Naive thymus-derived CD8-positive, alpha-beta T cell (primary cell): Measurements from ENCODE around the gene CACNA1G. TPM values are rescaled to one million over a fixed set of nuclear protein-coding genes. Genes with fewer than 3 reads are reported as not detected.

Source experiments
- ATAC-seq, 2 donors: fragments of 150-1000 bp; cut with Tn5 transposase in 1 of 2; sonication (Bioruptor Pico), chemical (Tn5 transposase) in 1 of 2; 1 replicate in 1 of 2; 2 replicates in 1 of 2; pipeline ENCODE4 v1.10.0; 2021; ENCODE audit warnings: mild to moderate bottlenecking in 2 of 2, moderate library complexity in 2 of 2
- POLR2A ChIA-PET: fragments of 350-600 bp; sonication (Branson Sonifier 250); formaldehyde crosslinking; loops from one replicate; lab custom pipeline; 2021; ENCODE audit warnings: antibody characterized with exemption; lab: Charles Lee
- DNase-seq, 10 donors: peaks; one replicate each; pipeline versions ENCODE4 v3.0.0 to v3.0.0-alpha.2; 2020 to 2022
- H3K27ac Mint-ChIP-seq, 10 donors: one replicate each; pipeline ENCODE4 v1.8.0; 2020 to 2022; ENCODE audit warnings: mild to moderate bottlenecking in 10 of 10, mixed read lengths in 10 of 10, moderate library complexity in 4 of 10, inconsistent platforms in 1 of 10
- H3K27me3 Mint-ChIP-seq, 5 donors: one replicate each; pipeline ENCODE4 v1.8.0; 2021 to 2022; ENCODE audit warnings: mixed read lengths in 5 of 5
- H3K36me3 Mint-ChIP-seq, 3 donors: one replicate each; pipeline ENCODE4 v1.8.0; 2020 to 2022; ENCODE audit warnings: mixed read lengths in 3 of 3, mild to moderate bottlenecking in 2 of 3, inconsistent platforms in 1 of 3
- H3K4me1 Mint-ChIP-seq, 4 donors: one replicate each; pipeline ENCODE4 v1.8.0; 2021 to 2022; ENCODE audit warnings: mixed read lengths in 4 of 4
- H3K4me3 Mint-ChIP-seq, 10 donors: one replicate each; pipeline ENCODE4 v1.8.0; 2020 to 2022; ENCODE audit warnings: mild to moderate bottlenecking in 10 of 10, mixed read lengths in 10 of 10, moderate library complexity in 6 of 10, inconsistent platforms in 1 of 10
- H3K9me3 Mint-ChIP-seq, 9 donors: one replicate each; pipeline ENCODE4 v1.8.0; 2020 to 2022; ENCODE audit warnings: mixed read lengths in 9 of 9, mild to moderate bottlenecking in 3 of 9, inconsistent platforms in 1 of 9, moderate library complexity in 1 of 9
- polyA plus RNA-seq, 3 donors: library from polyadenylated mRNA; unstranded; fragments of 300-500 nt; fragmentation: Illumina TruSeq; gene quantifications; one replicate each; pipeline ENCODE4 v1.2.3, GENCODE V29; 2021
- total RNA-seq, 8 experiments: library from RNA in 2 of 8; stranded (reverse) in 2 of 8; gene quantifications; one replicate each; pipeline ENCODE4 v1.2.3 and lab custom pipeline; 2021 to 2026

The CACNA1G gene
- total and polyA plus RNA-seq, 5 experiments from 2014 or later: 0.05 TPM; not detected in 4

DNA sequence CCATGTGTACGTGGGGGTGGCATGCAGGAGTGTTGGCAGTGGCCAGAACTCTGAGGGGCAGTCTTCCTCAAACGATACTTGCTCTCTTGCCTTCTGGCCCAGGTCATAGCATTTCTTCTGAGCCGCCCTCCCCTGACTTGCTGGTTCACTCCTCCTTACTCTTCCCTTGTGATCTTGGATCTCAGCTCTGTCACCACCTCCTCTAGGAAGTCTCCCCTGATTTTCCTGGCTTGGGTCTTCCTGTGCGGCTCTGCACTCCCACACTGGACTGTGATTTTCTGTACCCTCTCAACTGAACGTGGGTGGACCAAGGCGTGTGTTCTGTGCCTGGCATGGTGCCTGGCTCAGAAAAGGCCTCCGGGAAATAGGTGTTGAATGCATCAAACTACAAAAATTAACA, 25.1 kb upstream of the CACNA1G start:
- Mint-ChIP-seq H3K36me3 (no peaks in the 10 kb centered on the region), H3K4me3 (peak overlapping the region in 1 of 10 donors; percentile 34), H3K4me1 (peaks cover 11 to 29% (median 22%) of the 10 kb centered on the region in 4 donors), H3K27ac (peak overlapping the region in 1 of 10 donors; percentile 17), H3K27me3 (peaks cover 26 to 48% (median 37%) of the 10 kb centered on the region in 5 donors), H3K9me3 (no peaks in the 10 kb centered on the region)
- POLR2A ChIA-PET: no interaction called here
- DNase-seq (no peak), ATAC-seq (no peak)

DNA sequence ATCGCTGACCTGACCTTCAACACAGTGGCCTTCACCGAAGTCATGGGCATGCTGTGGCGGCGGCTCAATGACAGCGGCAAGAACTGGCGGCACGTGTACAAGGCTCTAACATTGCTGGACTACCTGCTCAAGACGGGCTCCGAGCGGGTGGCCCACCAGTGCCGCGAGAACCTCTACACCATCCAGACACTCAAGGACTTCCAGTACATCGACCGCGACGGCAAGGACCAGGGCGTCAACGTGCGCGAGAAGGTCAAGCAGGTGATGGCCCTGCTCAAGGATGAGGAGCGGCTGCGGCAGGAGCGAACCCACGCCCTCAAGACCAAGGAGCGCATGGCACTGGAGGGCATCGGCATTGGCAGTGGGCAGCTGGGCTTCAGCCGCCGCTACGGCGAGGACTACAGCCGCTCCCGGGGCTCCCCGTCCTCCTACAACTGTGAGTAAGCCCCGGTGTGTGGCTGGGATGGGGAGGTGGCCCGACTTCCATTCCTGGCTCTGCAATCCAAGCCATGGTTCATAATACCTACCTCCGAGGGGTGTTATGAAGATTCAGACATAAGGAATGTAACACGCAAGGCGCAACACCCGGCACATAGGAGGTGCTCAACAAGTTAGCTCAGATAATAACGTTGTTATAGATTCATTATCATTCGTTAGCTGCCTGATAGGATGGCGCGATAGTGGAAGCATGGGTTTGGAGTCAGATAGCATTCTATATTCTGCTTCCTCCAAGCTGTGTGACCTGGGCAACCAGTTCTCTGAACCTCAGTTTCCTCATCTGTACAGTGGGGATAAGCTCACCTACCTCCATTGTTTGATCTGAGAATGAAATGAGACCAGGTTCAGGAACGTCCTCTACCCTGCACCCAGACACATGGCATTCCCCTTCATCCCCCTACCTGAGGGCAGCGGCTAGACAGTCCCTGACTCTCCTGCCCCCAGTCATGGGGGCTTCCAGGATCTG, 23.6 kb upstream of the CACNA1G start:
- no peaks in the 10 kb centered on the region for H3K36me3 Mint-ChIP-seq
- ATAC-seq (no peak), DNase-seq (no peak)
- peaks cover 10 to 31% (median 27%) of the 10 kb centered on the region in 4 donors for H3K4me1 Mint-ChIP-seq
- POLR2A ChIA-PET: no interaction called here
- H3K9me3 Mint-ChIP-seq: no peaks in the 10 kb centered on the region
- peaks cover 14 to 33% (median 23%) of the 10 kb centered on the region in 5 donors for H3K27me3 Mint-ChIP-seq
- H3K27ac Mint-ChIP-seq: no peak overlapping the region
- peak overlapping the region in 1 of 10 donors; percentile 60 for H3K4me3 Mint-ChIP-seq

DNA sequence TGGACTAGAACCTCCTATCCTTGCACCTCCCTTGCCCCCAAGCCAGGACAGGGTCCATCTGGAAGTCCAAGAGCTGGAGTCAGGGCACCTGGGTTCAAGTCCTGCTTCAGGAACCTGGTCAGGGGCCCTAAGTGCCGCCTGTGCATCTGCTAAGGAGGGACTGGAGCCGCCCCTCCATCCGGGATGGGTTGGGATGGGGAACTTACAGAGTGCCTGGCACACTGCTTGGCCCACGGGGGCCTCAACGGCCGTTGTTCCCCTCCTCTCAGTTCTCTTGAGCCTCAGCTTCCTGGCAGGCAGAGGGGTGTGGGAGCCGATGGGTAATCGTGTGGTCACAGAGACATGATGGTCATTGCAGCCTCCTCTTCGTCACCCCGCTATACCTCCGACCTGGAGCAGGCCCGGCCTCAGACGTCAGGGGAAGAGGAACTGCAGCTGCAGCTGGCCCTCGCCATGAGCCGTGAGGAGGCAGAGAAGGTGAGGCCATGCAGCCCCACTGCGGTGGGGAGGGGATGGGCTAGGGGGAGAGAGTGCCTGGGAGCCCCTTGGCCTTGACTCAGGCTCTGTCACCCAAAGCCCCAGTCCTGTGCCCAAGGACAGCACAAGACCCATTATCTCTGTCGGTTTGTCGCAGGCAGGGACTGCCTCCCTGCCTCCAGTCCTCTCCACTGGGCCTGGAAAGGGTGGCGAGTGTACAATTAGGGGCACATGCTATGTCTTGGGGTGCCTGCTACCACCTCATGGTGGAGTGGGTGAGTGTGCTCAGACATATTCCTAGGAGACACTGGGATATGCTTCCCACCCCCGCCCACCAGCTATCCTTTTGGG, 22.6 kb upstream of the CACNA1G start:
- ATAC-seq (no peak), DNase-seq (no peak)
- H3K4me3 Mint-ChIP-seq: no peak overlapping the region
- POLR2A ChIA-PET: no interaction called here
- H3K36me3 Mint-ChIP-seq: no peaks in the 10 kb centered on the region
- peaks cover 11 to 23% (median 17%) of the 10 kb centered on the region in 5 donors for H3K27me3 Mint-ChIP-seq
- H3K9me3 Mint-ChIP-seq: no peaks in the 10 kb centered on the region
- no peak overlapping the region for H3K27ac Mint-ChIP-seq
- H3K4me1 Mint-ChIP-seq: peaks cover 13 to 34% (median 28%) of the 10 kb centered on the region in 4 donors

DNA sequence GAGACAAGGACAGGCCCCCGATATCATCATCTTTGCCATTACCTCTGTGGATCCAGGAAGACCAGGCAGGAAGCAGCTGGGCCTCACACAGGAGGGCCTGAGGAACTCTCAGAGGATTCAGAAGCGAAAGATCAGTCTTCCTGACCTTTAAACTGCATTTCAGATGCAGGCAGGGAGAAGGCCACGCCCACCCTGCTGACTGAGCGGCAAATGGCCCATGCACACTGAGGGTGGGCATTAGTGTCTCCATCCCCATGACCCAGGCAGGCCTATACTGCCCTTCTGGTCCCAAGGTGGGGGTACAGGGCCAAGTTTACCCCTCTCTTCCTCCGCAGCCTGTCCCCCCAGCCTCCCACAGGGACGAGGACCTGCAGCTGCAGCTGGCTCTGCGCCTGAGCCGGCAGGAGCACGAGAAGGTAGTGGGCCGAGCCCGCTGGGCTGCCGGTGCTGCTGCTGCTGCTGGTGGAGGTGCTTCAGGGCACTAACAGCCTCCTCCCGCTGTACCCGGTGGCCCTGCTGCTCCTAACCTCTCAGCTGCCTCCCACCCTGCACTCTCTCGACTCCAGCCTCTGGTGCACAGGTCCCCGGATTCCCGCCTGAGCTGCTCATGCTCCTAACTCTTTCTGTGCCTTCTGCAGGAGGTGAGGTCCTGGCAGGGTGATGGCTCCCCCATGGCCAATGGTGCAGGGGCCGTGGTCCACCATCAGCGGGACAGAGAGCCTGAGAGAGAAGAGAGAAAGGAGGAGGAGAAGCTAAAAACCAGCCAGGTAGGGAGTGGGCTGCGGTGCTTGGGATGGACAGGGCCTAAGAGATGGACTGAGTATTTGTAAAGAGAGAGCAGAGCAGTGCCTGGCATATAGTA, 21.7 kb upstream of the CACNA1G start:
- no peak for ATAC-seq
- H3K9me3 Mint-ChIP-seq: no peaks in the 10 kb centered on the region
- peaks cover 3 to 14% (median 9%) of the 10 kb centered on the region in 5 donors for H3K27me3 Mint-ChIP-seq
- H3K4me1 Mint-ChIP-seq: peaks cover 5 to 25% (median 20%) of the 10 kb centered on the region in 4 donors
- no peaks in the 10 kb centered on the region for H3K36me3 Mint-ChIP-seq
- no peak for DNase-seq
- POLR2A ChIA-PET: no interaction called here
- peak overlapping the region in 1 of 10 donors; percentile 14 for H3K4me3 Mint-ChIP-seq
- peak overlapping the region in 1 of 10 donors; percentile 83 for H3K27ac Mint-ChIP-seq

DNA sequence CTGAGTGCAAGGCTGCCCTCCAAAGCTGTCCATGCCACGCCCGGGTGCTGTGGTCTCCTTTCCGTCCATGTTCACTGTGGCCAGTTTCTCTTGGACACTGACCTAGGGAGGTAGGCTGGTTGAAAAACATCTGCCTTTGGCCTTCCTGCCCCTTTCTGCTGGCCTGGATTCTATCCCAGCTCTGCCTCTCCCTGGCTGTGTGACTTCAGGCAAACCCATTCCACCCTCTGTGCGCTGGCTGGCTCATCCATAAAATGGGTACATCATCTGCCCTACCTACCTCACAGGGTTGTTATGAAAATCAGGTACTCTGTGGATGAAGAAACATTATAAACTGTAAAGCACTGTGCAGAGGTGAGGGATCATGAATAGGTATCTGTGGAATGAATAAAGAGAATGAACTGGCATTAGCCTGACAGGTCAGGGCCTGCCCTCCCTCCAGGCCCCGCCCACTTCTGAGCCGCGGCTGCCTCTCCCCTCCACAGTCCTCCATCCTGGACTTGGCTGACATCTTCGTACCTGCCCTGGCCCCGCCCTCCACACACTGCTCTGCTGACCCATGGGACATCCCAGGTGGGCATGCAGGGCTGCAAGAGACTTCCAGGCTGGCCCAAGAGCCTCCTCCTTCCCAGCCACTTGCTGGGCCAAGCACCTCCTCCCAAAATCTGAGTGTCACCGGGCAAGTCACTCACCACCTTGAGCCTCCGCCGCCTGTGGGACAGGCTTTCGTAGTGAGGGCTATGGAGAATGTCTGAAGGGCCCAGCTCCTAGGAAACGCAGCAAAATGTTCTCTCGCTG, 20.6 kb upstream of the CACNA1G start:
- H3K27me3 Mint-ChIP-seq: peaks cover 0 to 13% (median 12%) of the 10 kb centered on the region in 5 donors
- H3K4me3 Mint-ChIP-seq: no peak overlapping the region
- POLR2A ChIA-PET: interaction anchor here (0.5 kb wide), 1 partner anchor 205 kb away, joined by 3 read pairs; no protein-coding TSS in a partner anchor
- no peaks in the 10 kb centered on the region for H3K9me3 Mint-ChIP-seq
- H3K36me3 Mint-ChIP-seq: no peaks in the 10 kb centered on the region
- peaks cover 7 to 19% (median 18%) of the 10 kb centered on the region in 4 donors for H3K4me1 Mint-ChIP-seq
- ATAC-seq (no peak), DNase-seq (no peak)
- peak overlapping the region in 3 of 10 donors; percentile 2 to 83 (median 48) for H3K27ac Mint-ChIP-seq

DNA sequence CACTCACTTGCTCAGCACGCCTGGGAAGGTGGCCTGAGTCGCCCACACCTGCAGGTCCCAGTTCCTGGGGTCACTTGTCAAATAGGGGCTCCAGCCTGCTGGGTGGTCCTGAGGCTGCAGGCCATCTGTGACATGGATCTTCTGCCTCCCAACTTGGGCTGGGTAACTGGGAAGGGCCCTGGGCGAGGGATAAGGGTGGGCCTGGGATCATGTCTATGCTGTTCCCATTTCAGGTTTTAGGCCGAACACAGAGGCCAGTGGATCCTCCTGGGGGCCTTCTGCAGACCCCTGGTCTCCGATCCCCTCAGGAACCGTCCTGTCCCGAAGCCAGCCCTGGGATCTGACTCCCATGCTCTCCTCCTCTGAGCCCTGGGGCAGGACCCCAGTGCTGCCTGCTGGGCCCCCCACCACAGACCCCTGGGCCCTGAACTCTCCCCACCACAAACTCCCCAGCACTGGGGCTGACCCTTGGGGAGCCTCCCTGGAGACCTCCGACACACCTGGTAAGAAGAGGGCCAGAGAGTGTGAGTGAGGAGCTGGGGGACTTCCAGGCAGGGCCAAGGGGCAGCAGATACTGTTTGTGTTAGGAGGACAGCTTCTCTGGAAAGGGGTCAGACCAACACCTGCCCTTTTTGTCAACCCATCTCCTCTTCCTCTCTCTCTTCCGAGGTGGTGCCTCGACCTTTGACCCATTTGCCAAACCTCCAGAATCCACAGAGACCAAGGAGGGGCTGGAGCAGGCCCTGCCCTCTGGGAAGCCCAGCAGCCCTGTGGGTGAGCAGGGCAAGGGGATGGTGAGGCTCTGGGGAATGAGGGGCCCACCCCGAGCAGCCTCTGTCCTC, 19.7 kb upstream of the CACNA1G start:
- POLR2A ChIA-PET: interaction anchor here (0.5 to 1.4 kb wide), 2 partner anchors 20 to 599 kb away, joined by 4 to 5 read pairs; partner anchors contain the start of gene CACNA1G
- no peaks in the 10 kb centered on the region for H3K36me3 Mint-ChIP-seq
- peaks cover 0 to 12% (median 7%) of the 10 kb centered on the region in 5 donors for H3K27me3 Mint-ChIP-seq
- H3K4me1 Mint-ChIP-seq: peaks cover 8 to 21% (median 17%) of the 10 kb centered on the region in 4 donors
- H3K27ac Mint-ChIP-seq: peak overlapping the region in 1 of 10 donors; percentile 83
- DNase-seq (no peak), ATAC-seq (no peak)
- H3K9me3 Mint-ChIP-seq: no peaks in the 10 kb centered on the region
- peak overlapping the region; percentile 40 to 95 (median 84) for H3K4me3 Mint-ChIP-seq

DNA sequence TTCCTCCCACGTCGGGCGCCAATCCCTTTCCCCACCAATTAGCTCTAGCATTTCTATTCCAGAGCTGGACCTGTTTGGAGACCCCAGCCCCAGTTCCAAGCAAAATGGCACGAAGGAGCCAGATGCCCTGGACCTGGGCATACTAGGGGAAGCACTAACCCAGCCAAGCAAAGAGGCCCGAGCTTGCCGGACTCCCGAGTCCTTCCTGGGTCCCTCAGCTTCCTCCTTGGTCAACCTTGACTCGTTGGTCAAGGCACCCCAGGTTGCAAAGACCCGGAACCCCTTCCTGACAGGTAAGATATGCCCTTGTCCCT, 19.2 kb upstream of the CACNA1G start:
- Mint-ChIP-seq H3K27ac (peak overlapping the region in 6 of 10 donors; percentile 19 to 90 (median 68)), H3K4me3 (peak overlapping the region; percentile 72 to 95 (median 84)), H3K36me3 (no peaks in the 10 kb centered on the region), H3K9me3 (no peaks in the 10 kb centered on the region), H3K27me3 (peaks cover 0 to 12% (median 6%) of the 10 kb centered on the region in 5 donors), H3K4me1 (peaks cover 10 to 21% (median 20%) of the 10 kb centered on the region in 4 donors)
- DNase-seq: no peak
- POLR2A ChIA-PET: interaction anchor here (0.5 to 1.4 kb wide), 4 partner anchors 20 to 598 kb away, joined by 4 to 5 read pairs (median 4); partner anchors contain the start of genes CACNA1G and TOB1
- no peak for ATAC-seq

DNA sequence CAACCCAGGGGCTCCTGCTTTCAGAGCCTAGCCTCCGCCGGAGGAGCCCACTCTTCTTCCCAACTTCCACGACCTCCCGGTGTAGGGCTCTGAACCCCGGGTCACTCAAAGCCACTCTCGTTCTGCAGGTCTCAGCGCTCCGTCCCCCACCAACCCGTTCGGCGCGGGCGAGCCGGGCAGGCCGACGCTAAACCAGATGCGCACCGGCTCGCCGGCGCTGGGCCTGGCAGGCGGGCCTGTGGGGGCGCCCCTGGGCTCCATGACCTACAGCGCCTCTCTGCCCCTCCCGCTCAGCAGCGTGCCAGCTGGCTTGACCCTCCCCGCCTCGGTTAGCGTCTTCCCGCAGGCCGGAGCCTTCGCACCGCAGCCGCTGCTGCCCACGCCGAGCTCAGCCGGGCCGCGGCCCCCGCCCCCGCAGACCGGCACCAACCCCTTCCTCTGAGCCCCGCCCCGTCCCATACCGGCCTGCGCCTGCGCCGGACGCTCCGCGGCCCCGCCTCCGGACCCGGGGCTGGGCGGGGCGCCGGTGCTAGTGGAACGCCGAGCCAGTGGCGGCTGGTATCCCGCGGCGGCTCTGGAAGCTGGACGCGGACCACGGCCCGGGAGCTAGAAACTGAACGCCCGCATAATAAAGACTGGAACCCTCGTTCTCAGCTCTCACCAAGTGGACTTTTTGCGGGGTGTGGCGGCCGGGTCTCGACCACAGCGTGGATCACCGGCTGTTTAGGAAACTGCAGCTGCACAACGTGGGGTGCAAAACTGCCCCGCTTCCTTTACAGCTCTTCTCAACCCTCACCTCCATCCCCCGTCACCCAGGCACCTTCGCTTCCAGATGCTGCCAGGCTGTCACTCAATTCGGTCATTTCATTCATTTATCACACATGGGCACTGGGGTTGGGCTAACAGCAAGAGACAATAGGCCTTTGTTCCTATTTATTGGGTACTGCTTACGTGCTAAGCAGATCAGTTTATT, 18.5 kb upstream of the CACNA1G start:
- DNase-seq (peak; percentile 66 to 87 (median 83)), ATAC-seq (peak; percentile 86 to 88)
- POLR2A ChIA-PET: interaction anchor here (0.5 to 1.4 kb wide), 5 partner anchors 11 to 598 kb away, joined by 3 to 5 read pairs (median 4); partner anchors contain the start of genes CACNA1G and TOB1
- Mint-ChIP-seq H3K36me3 (no peaks in the 10 kb centered on the region), H3K9me3 (no peaks in the 10 kb centered on the region), H3K27ac (peak overlapping the region; percentile 19 to 90 (median 74)), H3K4me1 (peaks cover 12 to 28% (median 24%) of the 10 kb centered on the region in 4 donors), H3K27me3 (peaks cover 0 to 12% (median 6%) of the 10 kb centered on the region in 5 donors), H3K4me3 (peak overlapping the region; percentile 79 to 95 (median 86))
